Neuronal stem cell (in vitro differentiated cells): Measurements from ENCODE around the gene PRICKLE3.
A peak's percentile ranks its signal among the peaks of the same experiment; 100 is the strongest.

Source experiments
- DNase-seq: peaks from one replicate; pipeline ENCODE4 v3.0.0-alpha.2; 2013; ENCODE audit warnings: low spot score
- H2AFZ ChIP-seq: one replicate; pipeline ENCODE4 v1.6.1; 2013; ENCODE audit warnings: mild to moderate bottlenecking, low read length, inconsistent platforms
- H2AK5ac ChIP-seq: 2 replicates; pipeline ENCODE4 v1.6.1; 2013; ENCODE audit warnings: low read depth, mild to moderate bottlenecking, inconsistent platforms, low read length, moderate library complexity, mixed read lengths
- H2BK120ac ChIP-seq: 2 replicates; pipeline ENCODE4 v1.6.1; 2013; ENCODE audit warnings: low read depth, mild to moderate bottlenecking, inconsistent platforms, low read length, moderate library complexity, mixed read lengths
- H2BK12ac ChIP-seq: one replicate; pipeline ENCODE4 v1.6.1; 2013; ENCODE audit warnings: low read length, inconsistent platforms
- H2BK15ac ChIP-seq: 2 replicates; pipeline ENCODE4 v1.6.1; 2013; ENCODE audit warnings: mild to moderate bottlenecking, low read length, inconsistent platforms, mixed read lengths
- H2BK5ac ChIP-seq: one replicate; pipeline ENCODE4 v1.6.1; 2013; ENCODE audit warnings: inconsistent platforms, mild to moderate bottlenecking, low read length, moderate library complexity
- H3K14ac ChIP-seq: one replicate; pipeline ENCODE4 v1.6.1; 2013; ENCODE audit warnings: low read length, inconsistent platforms
- H3K18ac ChIP-seq: 2 replicates; pipeline ENCODE4 v1.6.1; 2013; ENCODE audit warnings: low read length, inconsistent platforms
- H3K23ac ChIP-seq: 2 replicates; pipeline ENCODE4 v1.6.1; 2013; ENCODE audit warnings: low read depth, mild to moderate bottlenecking, mixed read lengths, low read length, inconsistent platforms; ENCODE audit not compliant: poor library complexity
- H3K27ac ChIP-seq: replicated peaks from 3 replicates; pipeline ENCODE4 v1.5.1; 2013; ENCODE audit warnings: low read length, inconsistent platforms
- H3K27me3 ChIP-seq, 3 experiments: 2 replicates each; pipeline ENCODE4 v1.6.1; 2013; ENCODE audit warnings: low read length in 3 of 3, mild to moderate bottlenecking in 2 of 3, inconsistent platforms in 1 of 3, low read depth in 1 of 3, mixed read lengths in 1 of 3, moderate library complexity in 1 of 3; ENCODE audit not compliant: control insufficient read depth in 3 of 3, insufficient read depth in 3 of 3
- H3K36me3 ChIP-seq, 2 donors: replicated peaks in 1 of 2; 2 replicates each; pipeline ENCODE4 v1.6.1; 2013; ENCODE audit warnings: low read length in 2 of 2; ENCODE audit not compliant: control insufficient read depth in 2 of 2, insufficient read depth in 2 of 2
- H3K4ac ChIP-seq: 2 replicates; pipeline ENCODE4 v1.6.1; 2013; ENCODE audit warnings: inconsistent platforms, mild to moderate bottlenecking, low read length, moderate library complexity
- H3K4me1 ChIP-seq, 2 donors: 1 replicate in 1 of 2; 2 replicates in 1 of 2; pipeline ENCODE4 v1.6.1; 2013; ENCODE audit warnings: low read length in 2 of 2, low read depth in 1 of 2; ENCODE audit not compliant: control insufficient read depth in 2 of 2, insufficient read depth in 1 of 2
- H3K4me2 ChIP-seq: one replicate; pipeline ENCODE4 v1.6.1; 2013; ENCODE audit warnings: mild to moderate bottlenecking, low read length, inconsistent platforms; ENCODE audit not compliant: insufficient read depth, poor library complexity, severe bottlenecking
- H3K4me3 ChIP-seq, 2 donors: 2 replicates each; pipeline ENCODE4 v1.5.1; 2013; ENCODE audit warnings: low read length in 2 of 2, mild to moderate bottlenecking in 2 of 2, inconsistent platforms in 1 of 2, moderate library complexity in 1 of 2
- H3K79me1 ChIP-seq: one replicate; pipeline ENCODE4 v1.6.1; 2013; ENCODE audit warnings: low read depth, mild to moderate bottlenecking, inconsistent platforms, low read length, moderate library complexity
- H3K9ac ChIP-seq: one replicate; pipeline ENCODE4 v1.6.1; 2013; ENCODE audit warnings: mild to moderate bottlenecking, low read depth, low read length, inconsistent platforms; ENCODE audit not compliant: poor library complexity
- H3K9me3 ChIP-seq, 2 donors: replicated peaks in 1 of 2; 2 replicates each; pipeline versions ENCODE3 to v1.6.1; 2013; ENCODE audit warnings: low read length in 2 of 2, mild to moderate bottlenecking in 2 of 2, inconsistent platforms in 1 of 2, low read depth in 1 of 2, mixed read lengths in 1 of 2, moderate library complexity in 1 of 2; ENCODE audit not compliant: control insufficient read depth in 2 of 2, insufficient read depth in 1 of 2
- H4K8ac ChIP-seq: one replicate; pipeline ENCODE4 v1.6.1; 2013; ENCODE audit warnings: low read depth, mild to moderate bottlenecking, inconsistent platforms, low read length, moderate library complexity
- H4K91ac ChIP-seq: one replicate; pipeline ENCODE4 v1.6.1; 2013; ENCODE audit warnings: low read length, low read depth, mild to moderate bottlenecking, inconsistent platforms; ENCODE audit not compliant: poor library complexity
- WGBS, 2 donors: extraction: QIAGEN DNeasy Blood & Tissue Kit; methylation state at CpG; one replicate each; pipeline ENCODE4 v1.1.7; 2013; ENCODE audit warnings: missing lambda C conversion rate in 2 of 2, mixed read lengths in 1 of 2; ENCODE audit not compliant: insufficient read length in 2 of 2, insufficient replicate concordance in 1 of 2; ENCODE audit errors: extremely low coverage in 2 of 2; 5-methylcytosine and 5-hydroxymethylcytosine counted together

Gene PRICKLE3

DNA sequence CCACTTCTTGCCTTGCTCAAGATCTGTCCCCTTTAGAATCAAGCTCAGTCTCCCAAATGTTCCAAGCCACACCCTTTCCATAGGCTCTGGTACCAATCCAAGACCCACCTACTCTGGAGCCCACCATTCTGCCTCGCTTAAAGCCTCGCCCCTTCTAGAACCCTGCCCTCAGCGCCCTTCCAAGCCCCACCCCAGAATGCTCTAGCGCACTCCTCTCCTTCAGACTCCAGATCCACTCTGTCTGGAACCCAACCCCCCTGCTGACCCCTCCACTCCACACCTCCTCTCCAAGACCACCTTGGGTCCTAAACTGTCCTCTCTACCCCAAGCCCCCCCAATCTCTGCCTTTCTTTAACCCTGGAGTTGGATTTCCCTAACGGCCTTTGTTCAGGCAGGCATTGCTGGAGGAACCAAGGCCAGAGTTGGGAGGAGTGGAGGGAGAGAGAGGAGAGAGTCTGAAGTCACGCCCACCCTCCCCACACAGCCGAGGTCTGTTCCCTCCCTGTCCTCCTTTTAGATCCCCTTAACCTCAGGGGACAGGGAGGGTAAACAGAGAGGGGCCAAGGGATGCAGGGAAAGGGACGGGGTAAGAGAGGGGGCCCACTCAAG is 2.4 kb upstream of the PRICKLE3 start:
- no peak overlapping the region for H2BK120ac ChIP-seq
- WGBS, 2 donors: no CpG with 5 or more reads among the region's 8 CpGs

DNA sequence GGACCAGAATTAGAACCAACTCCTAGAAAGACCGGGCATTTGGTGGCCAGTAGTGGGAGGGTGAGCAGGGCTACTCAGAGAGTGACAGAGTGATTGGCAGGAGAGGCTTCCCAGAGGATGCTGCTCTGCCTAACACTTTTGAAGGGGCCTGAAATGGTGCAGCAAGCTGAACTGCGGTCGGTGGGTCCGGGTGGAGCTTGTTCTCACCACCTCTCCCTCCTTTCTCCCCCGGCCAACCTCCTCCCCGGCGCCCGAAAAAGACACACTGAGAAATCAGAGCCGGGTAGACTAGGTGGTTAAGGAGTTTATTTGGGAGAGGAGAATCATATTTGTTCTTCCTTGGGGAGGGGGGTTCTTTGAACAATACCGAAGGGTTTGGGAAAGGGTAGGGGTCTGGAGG is 1.4 kb upstream of the PRICKLE3 start:
- Histone ChIP-seq H3K18ac (no peak overlapping the region), H2BK15ac (no peak overlapping the region), H2BK5ac (no peak overlapping the region), H3K4me2 (peak overlapping the region; percentile 18), H3K36me3 (no peaks in the 10 kb centered on the region), H3K79me1 (no peaks in the 10 kb centered on the region), H2AK5ac (no peak overlapping the region), H3K9me3 (no peaks in the 10 kb centered on the region), H2BK120ac (no peak overlapping the region), H3K9ac (no peak overlapping the region), H3K27ac (no peak overlapping the region), H4K91ac (no peak overlapping the region), H3K4me1 (peaks cover 0 to 11% of the 10 kb centered on the region in 2 donors), H3K23ac (no peak overlapping the region), H2AFZ (peak overlapping the region; percentile 56), H3K27me3 (no peaks in the 10 kb centered on the region), H3K4ac (no peak overlapping the region), H2BK12ac (no peak overlapping the region), H3K4me3 (no peak overlapping the region), H3K14ac (no peak overlapping the region), H4K8ac (no peak overlapping the region)
- no CpG with 5 or more reads among the region's 10 CpGs for WGBS, 2 donors
- DNase-seq: no peak

More for the DNA sequence above, 2.4 kb upstream of the PRICKLE3 start:
- Histone ChIP-seq H2AK5ac (no peak overlapping the region), H2BK5ac (no peak overlapping the region), H3K4ac (no peak overlapping the region), H3K4me3 (no peak overlapping the region), H4K8ac (no peak overlapping the region), H4K91ac (no peak overlapping the region), H3K4me2 (no peak overlapping the region), H3K4me1 (peaks cover 0 to 11% of the 10 kb centered on the region in 2 donors), H3K14ac (no peak overlapping the region), H3K79me1 (no peaks in the 10 kb centered on the region), H3K23ac (no peak overlapping the region), H2AFZ (no peak overlapping the region), H3K18ac (no peak overlapping the region), H3K9me3 (no peaks in the 10 kb centered on the region), H2BK12ac (no peak overlapping the region), H2BK15ac (no peak overlapping the region), H3K36me3 (no peaks in the 10 kb centered on the region), H3K27me3 (no peaks in the 10 kb centered on the region), H3K27ac (no peak overlapping the region), H3K9ac (no peak overlapping the region)
- DNase-seq: no peak

DNA sequence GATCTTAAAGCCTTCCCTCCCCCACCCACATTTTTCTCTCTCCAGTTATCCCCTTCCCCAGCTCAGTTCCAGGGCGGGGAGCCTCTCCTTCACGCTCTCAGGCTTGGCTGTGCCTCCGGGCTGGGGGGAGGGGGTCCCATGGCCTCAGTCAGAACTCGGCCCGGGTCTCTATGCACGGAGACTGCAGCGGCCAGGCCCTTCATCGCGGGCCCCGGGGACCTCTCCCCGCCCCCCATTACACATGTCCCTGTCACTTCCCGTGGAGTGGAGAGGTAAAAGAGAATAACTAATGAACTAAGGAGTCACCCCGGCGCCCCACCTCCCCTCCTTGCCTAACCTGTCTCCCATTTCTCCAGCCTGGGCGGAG is 838 bp upstream of the PRICKLE3 start:
- Histone ChIP-seq H2BK5ac (no peak overlapping the region), H3K27me3 (no peaks in the 10 kb centered on the region), H2AFZ (peak overlapping the region; percentile 56), H3K27ac (no peak overlapping the region), H3K9ac (no peak overlapping the region), H3K23ac (no peak overlapping the region), H2AK5ac (no peak overlapping the region), H3K4me1 (peaks cover 0 to 11% of the 10 kb centered on the region in 2 donors), H4K8ac (no peak overlapping the region), H3K4me2 (peak overlapping the region; percentile 66), H3K79me1 (no peaks in the 10 kb centered on the region), H2BK15ac (no peak overlapping the region), H4K91ac (no peak overlapping the region), H3K4ac (no peak overlapping the region), H3K4me3 (no peak overlapping the region), H3K9me3 (no peaks in the 10 kb centered on the region), H3K18ac (peak overlapping the region; percentile 64), H3K36me3 (no peaks in the 10 kb centered on the region), H2BK12ac (no peak overlapping the region), H2BK120ac (no peak overlapping the region), H3K14ac (no peak overlapping the region)
- no CpG with 5 or more reads among the region's 15 CpGs for WGBS, 2 donors
- DNase-seq: no peak

DNA sequence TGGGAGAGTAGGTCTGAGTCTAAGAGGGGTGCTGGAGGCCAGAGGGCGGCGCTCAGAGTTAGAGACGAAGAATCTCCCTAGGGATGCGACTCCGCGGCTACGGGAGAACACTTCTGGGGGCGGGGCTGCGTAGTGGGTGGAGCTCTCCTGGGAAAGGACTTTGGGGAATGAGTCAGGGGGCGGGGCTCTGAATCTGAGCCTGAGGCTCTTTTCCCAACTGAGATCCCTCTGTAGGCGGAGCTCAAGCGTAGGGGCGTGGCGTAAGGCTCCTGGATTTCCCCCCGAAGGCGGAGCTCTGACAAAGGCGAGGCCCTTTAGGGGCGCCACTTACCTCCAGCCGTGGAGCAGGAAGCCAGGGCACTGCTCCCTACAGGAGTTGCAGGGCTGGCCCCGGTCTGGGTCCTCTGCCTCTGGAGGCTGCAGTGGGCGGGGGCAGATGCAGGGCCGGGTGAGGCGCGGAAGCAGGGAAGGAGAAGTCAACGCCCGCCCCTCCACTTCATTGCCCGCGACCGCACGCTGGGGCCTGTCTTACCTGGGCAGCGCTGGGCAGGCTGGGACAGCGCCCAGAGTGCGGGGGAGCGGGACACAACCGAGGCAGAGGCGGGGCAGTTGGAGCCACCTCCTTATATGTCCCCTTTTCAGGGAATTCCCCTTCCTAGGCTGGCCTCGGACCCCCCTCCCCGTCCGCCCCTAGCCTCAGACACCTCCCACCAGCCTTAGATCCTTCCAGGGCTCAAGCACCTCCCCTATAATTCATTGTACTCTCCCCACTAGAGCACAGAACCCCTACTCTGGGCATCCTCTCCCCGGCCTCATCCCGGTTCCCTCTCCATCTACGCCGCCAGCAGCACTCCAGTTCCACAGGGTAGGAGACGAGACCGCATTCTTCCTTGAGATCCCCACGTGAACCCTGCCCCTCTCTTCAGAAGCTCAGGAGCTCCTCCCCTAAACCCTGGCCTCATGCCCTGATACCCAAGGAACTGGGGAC is 1.6 kb downstream of the PRICKLE3 start:
- H3K36me3 ChIP-seq: no peaks in the 10 kb centered on the region
- H2BK12ac ChIP-seq: no peak overlapping the region
- no CpG with 5 or more reads among the region's 46 CpGs for WGBS, 2 donors
- no peak overlapping the region for H3K23ac ChIP-seq
- H3K9ac ChIP-seq: peak overlapping the region; percentile 70
- no peak overlapping the region for H4K8ac ChIP-seq
- peaks cover 0 to 11% of the 10 kb centered on the region in 2 donors for H3K4me1 ChIP-seq
- H2AFZ ChIP-seq: peak overlapping the region; percentile 58
- H3K14ac ChIP-seq: peak overlapping the region; percentile 21
- peak overlapping the region; percentile 73 for H3K4me2 ChIP-seq
- H3K4ac ChIP-seq: no peak overlapping the region
- H3K79me1 ChIP-seq: no peaks in the 10 kb centered on the region
- peak overlapping the region; percentile 80 for H3K18ac ChIP-seq
- H4K91ac ChIP-seq: no peak overlapping the region
- peak; percentile 87 for DNase-seq
- peak overlapping the region; percentile 73 for H3K27ac ChIP-seq
- no peak overlapping the region for H2BK5ac ChIP-seq
- H2BK120ac ChIP-seq: no peak overlapping the region
- peak overlapping the region in 1 of 2 donors; percentile 71 for H3K4me3 ChIP-seq
- H3K9me3 ChIP-seq: no peaks in the 10 kb centered on the region
- H2AK5ac ChIP-seq: no peak overlapping the region
- H3K27me3 ChIP-seq: no peaks in the 10 kb centered on the region
- no peak overlapping the region for H2BK15ac ChIP-seq
